Fibroblast of skin of right quadriceps (primary cell): ENCODE data around the gene NACA2.
"Not testable (repeated sequence)": the region's sequence is repeated elsewhere in the genome, so short reads cannot be mapped to it uniquely, and the experiment has no call there.

Experiments
- DNase-seq: peaks from one replicate; pipeline ENCODE4 v3.0.0-alpha.2; 2013

The NACA2 gene

GRCh38 chr17:61591018-61591417, at the start of gene NACA2:
Gene NACA2 (minus strand): TSS chr17:61591219. CDS start chr17:61591180, 39 bp downstream.
- no peak for DNase-seq

- no peak for DNase-seq
These were observed 48.8 kb upstream of the NACA2 start for GRCh38 chr17:61639818-61640217.

GRCh38 chr17:61638087-61638486, 47.1 kb upstream of the NACA2 start:
- no peak for DNase-seq

- peak; percentile 57 for DNase-seq
These were observed 45.0 kb upstream of the NACA2 start for GRCh38 chr17:61635913-61636432.

GRCh38 chr17:61634942-61635538, 44.0 kb upstream of the NACA2 start:
- no peak for DNase-seq

- DNase-seq = no peak
These were observed 43.1 kb upstream of the NACA2 start for GRCh38 chr17:61634011-61634539.

GRCh38 chr17:61632826-61633225, 41.8 kb upstream of the NACA2 start:
- no peak for DNase-seq

- DNase-seq = no peak
These were observed 40.8 kb upstream of the NACA2 start for GRCh38 chr17:61631800-61632199.

GRCh38 chr17:61628158-61628557, 37.1 kb upstream of the NACA2 start:
- DNase-seq = not testable (repeated sequence)

GRCh38 chr17:61627658-61628057, 36.6 kb upstream of the NACA2 start:
- DNase-seq = no peak

GRCh38 chr17:61627125-61627524, 36.1 kb upstream of the NACA2 start:
- DNase-seq = no peak

- DNase-seq = no peak
These were observed 34.5 kb upstream of the NACA2 start for GRCh38 chr17:61625564-61625963.

- no peak for DNase-seq
These were observed 33.9 kb upstream of the NACA2 start for GRCh38 chr17:61624951-61625350.

GRCh38 chr17:61621317-61621716, 30.3 kb upstream of the NACA2 start:
- no peak for DNase-seq

- DNase-seq = no peak
These were observed 28.9 kb upstream of the NACA2 start for GRCh38 chr17:61619953-61620352.

GRCh38 chr17:61619493-61619892, 28.5 kb upstream of the NACA2 start:
- DNase-seq = no peak

GRCh38 chr17:61618950-61619349, 27.9 kb upstream of the NACA2 start:
- DNase-seq = no peak

- DNase-seq = no peak
These were observed 26.3 kb upstream of the NACA2 start for GRCh38 chr17:61617330-61617729.

GRCh38 chr17:61616783-61617182, 25.8 kb upstream of the NACA2 start:
- no peak for DNase-seq

GRCh38 chr17:61614219-61614618, 23.2 kb upstream of the NACA2 start:
- DNase-seq = no peak

GRCh38 chr17:61611323-61611722, 20.3 kb upstream of the NACA2 start:
- DNase-seq = no peak

- no peak for DNase-seq
These were observed 14.7 kb upstream of the NACA2 start for GRCh38 chr17:61605692-61606091.

GRCh38 chr17:61601297-61601696, 10.3 kb upstream of the NACA2 start:
- no peak for DNase-seq

- DNase-seq = no peak
These were observed 9.6 kb upstream of the NACA2 start for GRCh38 chr17:61600621-61601020.

GRCh38 chr17:61599608-61600007, 8.6 kb upstream of the NACA2 start:
- no peak for DNase-seq
